IMR-90 (cell line): ENCODE results near the gene RAB11FIP4. TPM values are rescaled to one million over a fixed set of nuclear protein-coding genes. Genes with fewer than 3 reads are reported as not detected.

ENCODE experiments used
- ATAC-seq: fragments of 200-7000 bp; cut with Tn5 transposase; 2 replicates; pipeline ENCODE4 v1.9.1; 2020; ENCODE audit warnings: low read depth, mild to moderate bottlenecking, moderate library complexity
- BruUV-seq: library from RNA; stranded (reverse); fragments of 400-500 nt; replicated peaks from 2 replicates; lab custom pipeline; 2021; lab: Mats Ljungman, UMichigan
- CTCF ChIA-PET: fragments of 300-600 bp; formaldehyde crosslinking; extraction: SDS; loops from one replicate; lab custom pipeline; 2021; ENCODE audit warnings: antibody characterized with exemption; lab: Yijun Ruan, JAX
- POLR2A ChIA-PET: fragments of 300-600 bp; sonication (Branson Sonifier 250); formaldehyde crosslinking; loops from one replicate; lab custom pipeline; 2022; ENCODE audit warnings: antibody characterized with exemption; ENCODE audit not compliant: unreplicated experiment; lab: Charles Lee
- DNase-seq: peaks from one replicate; pipeline ENCODE4 v3.0.0; 2013
- H2AFZ ChIP-seq: replicated peaks from 2 replicates; pipeline ENCODE3; 2013; ENCODE audit warnings: low read length, mild to moderate bottlenecking; ENCODE audit not compliant: poor library complexity
- H2AK5ac ChIP-seq: 2 replicates; pipeline ENCODE4 v1.6.1; 2013; ENCODE audit warnings: low read depth, low read length, inconsistent platforms
- H2AK9ac ChIP-seq: replicated peaks from 2 replicates; pipeline ENCODE3; 2013; ENCODE audit warnings: mild to moderate bottlenecking, low read depth, low read length, moderate library complexity; ENCODE audit not compliant: poor library complexity
- H2BK120ac ChIP-seq: 2 replicates; pipeline ENCODE4 v1.6.1; 2013; ENCODE audit warnings: low read depth, low read length, inconsistent platforms
- H2BK15ac ChIP-seq: 3 replicates; pipeline ENCODE4 v1.6.1; 2013; ENCODE audit warnings: low read depth, low read length, inconsistent platforms
- H2BK20ac ChIP-seq: 2 replicates; pipeline ENCODE4 v1.6.1; 2013; ENCODE audit warnings: low read depth, mild to moderate bottlenecking, inconsistent platforms, low read length, moderate library complexity
- H2BK5ac ChIP-seq: 2 replicates; pipeline ENCODE4 v1.6.1; 2013; ENCODE audit warnings: mild to moderate bottlenecking, low read depth, low read length, inconsistent platforms; ENCODE audit not compliant: poor library complexity, severe bottlenecking
- H3K14ac ChIP-seq: replicated peaks from 2 replicates; pipeline ENCODE4 v1.6.1; 2013; ENCODE audit warnings: low read depth, low read length, inconsistent platforms
- H3K18ac ChIP-seq: 2 replicates; pipeline ENCODE4 v1.6.1; 2013; ENCODE audit warnings: low read depth, low read length, control low read depth
- H3K23ac ChIP-seq: 2 replicates; pipeline ENCODE4 v1.6.1; 2013; ENCODE audit warnings: low read depth, low read length, inconsistent platforms
- H3K27ac ChIP-seq: 2 replicates; pipeline ENCODE4 v1.5.1; 2013; ENCODE audit warnings: mild to moderate bottlenecking, control low read depth, low read length; ENCODE audit not compliant: insufficient read depth
- H3K27me3 ChIP-seq: 2 replicates; pipeline ENCODE4 v1.6.1; 2013; ENCODE audit warnings: low read length; ENCODE audit not compliant: control insufficient read depth, insufficient read depth
- H3K36me3 ChIP-seq: 2 replicates; pipeline ENCODE4 v1.6.1; 2013; ENCODE audit warnings: low read length, mixed read lengths; ENCODE audit not compliant: control insufficient read depth, insufficient read depth
- H3K4ac ChIP-seq: 2 replicates; pipeline ENCODE4 v1.6.1; 2013; ENCODE audit warnings: low read depth, low read length, inconsistent platforms
- H3K4me1 ChIP-seq: 2 replicates; pipeline ENCODE4 v1.6.1; 2013; ENCODE audit warnings: low read length, mixed read lengths; ENCODE audit not compliant: control insufficient read depth, insufficient read depth
- H3K4me2 ChIP-seq: 2 replicates; pipeline ENCODE4 v1.6.1; 2013; ENCODE audit warnings: low read depth, mild to moderate bottlenecking, control low read depth, low read length, moderate library complexity
- H3K4me3 ChIP-seq: 2 replicates; pipeline ENCODE4 v1.5.1; 2013; ENCODE audit warnings: low read depth, mild to moderate bottlenecking, control low read depth, low read length, moderate library complexity; ENCODE audit not compliant: insufficient read depth
- H3K56ac ChIP-seq: 2 replicates; pipeline ENCODE4 v1.6.1; 2013; ENCODE audit warnings: low read length, inconsistent platforms; ENCODE audit not compliant: insufficient read depth; ENCODE audit errors: extremely low read depth
- H3K79me1 ChIP-seq, 2 experiments: 2 replicates each; pipeline ENCODE4 v1.6.1; 2013; ENCODE audit warnings: low read length in 2 of 2, inconsistent platforms in 1 of 2, low read depth in 1 of 2
- H3K9ac ChIP-seq: 2 replicates; pipeline ENCODE4 v1.6.1; 2013; ENCODE audit warnings: low read depth, low read length, control low read depth
- H3K9me1 ChIP-seq: 2 replicates; pipeline ENCODE4 v1.6.1; 2013; ENCODE audit warnings: low read length, inconsistent platforms; ENCODE audit not compliant: insufficient read depth
- H3K9me3 ChIP-seq: 2 replicates; pipeline ENCODE4 v1.6.1; 2013; ENCODE audit warnings: low read length; ENCODE audit not compliant: control insufficient read depth, insufficient read depth
- H4K20me1 ChIP-seq: 2 replicates; pipeline ENCODE4 v1.6.1; 2013; ENCODE audit warnings: low read length, inconsistent platforms; ENCODE audit not compliant: insufficient read depth
- H4K5ac ChIP-seq: 2 replicates; pipeline ENCODE4 v1.6.1; 2013; ENCODE audit warnings: mild to moderate bottlenecking, low read depth, low read length, control low read depth
- H4K8ac ChIP-seq, 2 experiments: 2 replicates each; pipeline ENCODE4 v1.6.1; 2013; ENCODE audit warnings: low read depth in 2 of 2, low read length in 2 of 2, control low read depth in 1 of 2, inconsistent platforms in 1 of 2
- H4K91ac ChIP-seq: 2 replicates; pipeline ENCODE4 v1.6.1; 2013; ENCODE audit warnings: low read depth, low read length, inconsistent platforms; ENCODE audit not compliant: insufficient read depth
- MAFK ChIP-seq: IDR thresholded peaks from 2 replicates; pipeline ENCODE4 v1.6.1; 2012; ENCODE audit warnings: low read depth, low read length, improper control_type of control experiment
- MXI1 ChIP-seq: IDR thresholded peaks from 2 replicates; pipeline ENCODE4 v1.6.1; 2012; ENCODE audit warnings: low read depth, mild to moderate bottlenecking, low read length, moderate library complexity, borderline replicate concordance
- WGBS, 2 experiments: methylation state at CpG; one replicate each; pipeline versions ENCODE4 v1.1.5 to v1.1.7; 2013; ENCODE audit warnings: missing lambda C conversion rate in 2 of 2; ENCODE audit not compliant: insufficient read length in 1 of 2; ENCODE audit errors: extremely low coverage in 2 of 2; 5-methylcytosine and 5-hydroxymethylcytosine counted together
- dilution Hi-C: fragments of 300-500 bp; cut with HindIII; formaldehyde crosslinking; loops from one replicate; pipeline ENCODE4 v1.14.3; 2018; ENCODE audit warnings: low sequenced_read_pairs; ENCODE audit not compliant: unreplicated experiment
- in situ Hi-C: fragments of 300-500 bp; cut with MboI; formaldehyde crosslinking; loops from 3 replicates; pipeline ENCODE4 v1.14.3; 2019; ENCODE audit warnings: low sequenced_read_pairs, inconsistent platforms, mixed read lengths
- intact Hi-C: fragments of 100-400 bp; cut with micrococcal nuclease; formaldehyde crosslinking; loops from 2 replicates; pipeline ENCODE4 v1.10.0; 2022
- polyA plus RNA-seq, 3 experiments: library from polyadenylated mRNA; depleted of rRNA; stranded (reverse); fragments of >200 nt; gene quantifications; 2 replicates each; pipeline ENCODE4 v1.2.3, GENCODE V29; 2012; ENCODE audit warnings: low replicate concordance in 1 of 3
- total RNA-seq: library from RNA; depleted of rRNA; stranded (reverse); fragments of >200 nt; gene quantifications from 2 replicates; pipeline ENCODE4 v1.2.3, GENCODE V29; 2012

The RAB11FIP4 gene
- total and polyA plus RNA-seq, 2 of the 4 experiments (the other 2 are of a cell fraction) = 0.68 to 1.1 TPM

- Histone ChIP-seq H2AK9ac (no peak overlapping the region), H4K91ac (no peak overlapping the region), H2BK120ac (no peak overlapping the region), H4K8ac (no peak overlapping the region), H3K4ac (no peak overlapping the region), H4K20me1 (no peaks in the 10 kb centered on the region), H3K36me3 (no peaks in the 10 kb centered on the region), H3K56ac (no peak overlapping the region), H2AK5ac (no peak overlapping the region), H3K9ac (no peak overlapping the region), H4K5ac (no peak overlapping the region), H3K4me2 (no peak overlapping the region), H3K23ac (no peak overlapping the region), H3K27me3 (peaks cover 82% of the 10 kb centered on the region), H3K27ac (no peak overlapping the region), H2AFZ (no peak overlapping the region), H3K79me1 (no peaks in the 10 kb centered on the region), H3K9me3 (no peaks in the 10 kb centered on the region), H2BK15ac (no peak overlapping the region), H3K4me3 (no peak overlapping the region), H2BK5ac (no peak overlapping the region), H3K14ac (no peak overlapping the region), H3K4me1 (no peaks in the 10 kb centered on the region; the same call in 1 of the 2 replicates), H2BK20ac (no peak overlapping the region), H3K18ac (no peak overlapping the region), H3K9me1 (no peaks in the 10 kb centered on the region)
- dilution Hi-C loops = no loop called here
- in situ Hi-C loops = no loop called here
- POLR2A ChIA-PET = no interaction called here
- no peak for TF ChIP-seq MXI1
- no peak for TF ChIP-seq MAFK
- no TSS peak for BruUV-seq
- intact Hi-C loops = no loop called here
- WGBS, 2 experiments = 8% methylated on average over 2 of the region's 9 CpGs; no CpG with 5 or more reads in 1 of the 2 experiments
- CTCF ChIA-PET = no interaction called here
- DNase-seq (no peak), ATAC-seq (no peak)
Observed at GRCh38 chr17:31486351-31487062, 95.0 kb downstream of the RAB11FIP4 start.
